Measurements from ENCODE around the gene ZNF230. TPM values are rescaled to one million over a fixed set of nuclear protein-coding genes. Genes with fewer than 3 reads are reported as not detected.
A peak's percentile ranks its signal among the peaks of the same experiment; 100 is the strongest.

Gene ZNF230
- total RNA-seq, 1 donor from 2014 or later, result 2.1 TPM

DNA sequence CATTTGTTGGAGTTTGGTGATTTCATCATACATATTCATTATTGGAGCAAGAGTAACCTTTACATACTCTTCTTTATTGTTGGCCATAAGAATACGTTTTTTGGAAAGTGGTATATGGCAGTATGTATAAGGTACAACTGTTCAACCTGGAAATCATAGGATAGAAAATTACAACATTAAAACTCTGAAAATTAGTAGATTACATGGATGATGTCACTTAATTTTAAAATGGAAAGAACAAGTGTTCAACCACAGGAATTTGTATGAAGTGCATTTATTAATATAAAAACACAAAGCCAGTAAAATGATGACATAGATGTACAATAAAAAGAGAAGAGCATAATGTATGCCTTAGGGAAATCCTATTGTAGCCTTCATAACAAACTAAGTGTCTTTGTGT lies 26.0 kb upstream of the ZNF230 start:
- H3K9me3 Mint-ChIP-seq (ENCODE audit: unreplicated experiment), result peaks cover 31% of the 10 kb centered on the region
- Histone ChIP-seq H3K9me3 (ENCODE audit: insufficient read depth, low read depth, low read length) (peaks cover 3% of the 10 kb centered on the region), H3K27me3 (ENCODE audit: insufficient read depth, low read length) (no peaks in the 10 kb centered on the region), H3K79me2 (ENCODE audit: insufficient read depth, low read length) (no peaks in the 10 kb centered on the region), H3K36me3 (ENCODE audit: insufficient read depth, low read length) (no peaks in the 10 kb centered on the region), H3K4me3 (ENCODE audit: insufficient read depth, low read depth, low read length) (no peak overlapping the region), H3K4me2 (ENCODE audit: low read length) (no peak overlapping the region), H3K27ac (ENCODE audit: low read depth, low read length) (no peak overlapping the region), H2AFZ (ENCODE audit: low read depth, low read length) (no peak overlapping the region), H3K9ac (ENCODE audit: low read length) (no peak overlapping the region), H4K20me1 (ENCODE audit: insufficient read depth, low read length) (no peaks in the 10 kb centered on the region), H3K4me1 (ENCODE audit: insufficient read depth, low read length) (no peaks in the 10 kb centered on the region)
- H3K36me3 Mint-ChIP-seq (ENCODE audit: low read depth, unreplicated experiment), result peaks cover 27% of the 10 kb centered on the region
- FAIRE-seq (no peak), DNase-seq (ENCODE audit: low read depth) (no peak)
- TF ChIP-seq CTCF (IDR thresholded peaks at IDR 0.05; ENCODE audit: insufficient read depth, low read depth, low read length) (no peak), EZH2 (IDR thresholded peaks at IDR 0.05; ENCODE audit: insufficient read depth, low read length) (no peak)
- no peaks in the 10 kb centered on the region for H3K4me1 Mint-ChIP-seq (ENCODE audit: low read depth, unreplicated experiment)
- no peak overlapping the region for H3K4me3 Mint-ChIP-seq (ENCODE audit: unreplicated experiment)
- no peaks in the 10 kb centered on the region for H3K27me3 Mint-ChIP-seq (ENCODE audit: low read depth, unreplicated experiment)
- H3K27ac Mint-ChIP-seq (ENCODE audit: unreplicated experiment), result no peak overlapping the region

DNA sequence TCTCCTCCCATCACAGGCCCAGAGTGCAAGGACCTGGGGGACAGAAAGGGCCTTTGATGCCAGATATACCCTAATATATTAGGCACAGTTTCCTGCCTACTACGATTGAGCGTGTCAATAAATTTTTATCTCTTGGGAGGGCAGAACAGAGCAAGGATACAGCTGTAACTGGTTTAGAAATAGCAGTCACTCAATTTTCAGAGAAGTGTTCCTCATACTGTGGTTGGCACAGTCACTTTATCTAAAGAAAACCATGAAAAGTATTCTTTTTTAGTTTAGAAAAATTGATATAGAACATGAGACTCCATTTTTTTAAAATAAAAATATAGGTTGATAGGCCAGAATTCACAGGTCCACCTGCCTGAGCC lies 19.2 kb upstream of the ZNF230 start:
- H3K4me1 Mint-ChIP-seq (ENCODE audit: low read depth, unreplicated experiment), result no peaks in the 10 kb centered on the region
- DNase-seq (ENCODE audit: low read depth), result no peak
- Histone ChIP-seq H3K27ac (ENCODE audit: low read depth, low read length) (peak overlapping the region; percentile 74), H3K4me3 (ENCODE audit: insufficient read depth, low read depth, low read length) (peak overlapping the region; percentile 100), H3K4me2 (ENCODE audit: low read length) (peak overlapping the region; percentile 96), H3K9ac (ENCODE audit: low read length) (no peak overlapping the region), H3K27me3 (ENCODE audit: insufficient read depth, low read length) (no peaks in the 10 kb centered on the region), H3K79me2 (ENCODE audit: insufficient read depth, low read length) (peaks cover 18% of the 10 kb centered on the region), H3K36me3 (ENCODE audit: insufficient read depth, low read length) (no peaks in the 10 kb centered on the region), H2AFZ (ENCODE audit: low read depth, low read length) (peak overlapping the region; percentile 100), H3K4me1 (ENCODE audit: insufficient read depth, low read length) (peaks cover 7% of the 10 kb centered on the region), H4K20me1 (ENCODE audit: insufficient read depth, low read length) (no peaks in the 10 kb centered on the region), H3K9me3 (ENCODE audit: insufficient read depth, low read depth, low read length) (no peaks in the 10 kb centered on the region)
- TF ChIP-seq CTCF (IDR thresholded peaks at IDR 0.05; ENCODE audit: insufficient read depth, low read depth, low read length), result no peak
- TF ChIP-seq EZH2 (IDR thresholded peaks at IDR 0.05; ENCODE audit: insufficient read depth, low read length), result no peak
- no peaks in the 10 kb centered on the region for H3K27me3 Mint-ChIP-seq (ENCODE audit: low read depth, unreplicated experiment)
- peak overlapping the region; percentile 99 for H3K4me3 Mint-ChIP-seq (ENCODE audit: unreplicated experiment)
- H3K36me3 Mint-ChIP-seq (ENCODE audit: low read depth, unreplicated experiment), result peaks cover 4% of the 10 kb centered on the region
- no peak overlapping the region for H3K27ac Mint-ChIP-seq (ENCODE audit: unreplicated experiment)
- no peak for FAIRE-seq
- no peaks in the 10 kb centered on the region for H3K9me3 Mint-ChIP-seq (ENCODE audit: unreplicated experiment)

DNA sequence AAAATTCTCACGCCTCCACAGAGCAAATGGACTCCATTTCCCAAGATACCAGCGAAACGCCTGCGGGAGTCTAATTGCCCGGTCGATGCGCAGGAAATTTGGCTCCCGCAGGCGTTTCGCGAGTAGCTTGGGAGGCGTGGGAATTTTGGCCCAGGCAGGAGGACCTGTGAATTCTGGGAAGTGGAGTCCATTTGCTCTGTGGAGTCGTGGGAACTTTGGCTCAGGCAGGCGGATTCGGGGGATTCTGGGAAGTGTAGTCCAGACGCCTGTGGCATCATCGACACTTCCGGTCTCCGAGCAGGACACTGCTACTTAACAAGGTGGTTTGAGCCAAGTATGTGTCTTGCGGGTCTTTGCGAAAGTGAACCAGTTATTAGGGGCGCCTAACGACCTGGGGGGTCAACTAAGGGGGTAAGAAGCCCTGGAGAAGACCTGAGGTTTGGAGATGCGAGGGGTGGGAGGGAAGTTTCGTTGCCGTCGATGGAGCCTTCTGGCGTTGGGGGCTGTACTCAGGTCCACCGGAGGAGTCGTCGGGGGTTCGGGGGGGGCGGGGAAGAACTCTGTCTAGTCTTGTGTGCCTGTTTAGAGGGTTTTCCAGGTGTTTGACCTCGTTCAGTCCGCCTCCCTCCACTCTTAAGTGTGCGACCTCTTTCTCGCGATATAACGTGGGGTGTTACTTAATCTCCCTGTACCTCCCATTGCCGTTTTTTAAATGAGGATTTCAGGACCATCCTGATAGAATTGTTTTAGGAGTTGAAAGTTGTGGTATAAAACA lies 18.7 kb upstream of the ZNF230 start, which contains the start of gene ZNF155:
TSS of gene ZNF155 (plus strand) at position 277 of the 775 bp plus-strand sequence. CDS start 4,356 bp downstream, outside the sequence.
- Mint-ChIP-seq H3K9me3 (ENCODE audit: unreplicated experiment) (no peaks in the 10 kb centered on the region), H3K27ac (ENCODE audit: unreplicated experiment) (peak within 1 kb of the TSS; percentile 96), H3K27me3 (ENCODE audit: low read depth, unreplicated experiment) (no peaks in the 10 kb centered on the region), H3K4me1 (ENCODE audit: low read depth, unreplicated experiment) (no peaks in the 10 kb centered on the region), H3K36me3 (ENCODE audit: low read depth, unreplicated experiment) (peaks cover 6% of the 10 kb centered on the region), H3K4me3 (ENCODE audit: unreplicated experiment) (peak within 1 kb of the TSS; percentile 99)
- Histone ChIP-seq H3K27ac (ENCODE audit: low read depth, low read length) (peak within 1 kb of the TSS; percentile 74), H2AFZ (ENCODE audit: low read depth, low read length) (peak within 1 kb of the TSS; percentile 100), H3K27me3 (ENCODE audit: insufficient read depth, low read length) (no peaks in the 10 kb centered on the region), H3K4me3 (ENCODE audit: insufficient read depth, low read depth, low read length) (peak within 1 kb of the TSS; percentile 100), H3K4me1 (ENCODE audit: insufficient read depth, low read length) (peaks cover 7% of the 10 kb centered on the region), H3K79me2 (ENCODE audit: insufficient read depth, low read length) (peaks cover 18% of the 10 kb centered on the region), H3K9me3 (ENCODE audit: insufficient read depth, low read depth, low read length) (no peaks in the 10 kb centered on the region), H3K4me2 (ENCODE audit: low read length) (peak within 1 kb of the TSS; percentile 96), H3K36me3 (ENCODE audit: insufficient read depth, low read length) (peaks cover 5% of the 10 kb centered on the region), H4K20me1 (ENCODE audit: insufficient read depth, low read length) (no peaks in the 10 kb centered on the region), H3K9ac (ENCODE audit: low read length) (peak within 1 kb of the TSS; percentile 90)
- FAIRE-seq (peak; percentile 93), DNase-seq (ENCODE audit: low read depth) (peak; percentile 97)
- TF ChIP-seq CTCF (IDR thresholded peaks at IDR 0.05; ENCODE audit: insufficient read depth, low read depth, low read length) (no peak), EZH2 (IDR thresholded peaks at IDR 0.05; ENCODE audit: insufficient read depth, low read length) (no peak)
